GM23338 (cell line): ENCODE measurements around the gene ACKR1.

ENCODE experiments used
- CREB1 ChIP-seq: fragments of 250-450 bp; sonication (Bioruptor Pico); IDR thresholded peaks from 2 replicates; pipeline ENCODE4 v1.5.0; 2020; ENCODE audit warnings: low read depth, mild to moderate bottlenecking, moderate library complexity
- POLR2AphosphoS5 ChIP-seq: IDR thresholded peaks from 2 replicates; pipeline ENCODE4 v1.6.1; 2016; ENCODE audit warnings: antibody characterized with exemption, low read depth

DNA sequence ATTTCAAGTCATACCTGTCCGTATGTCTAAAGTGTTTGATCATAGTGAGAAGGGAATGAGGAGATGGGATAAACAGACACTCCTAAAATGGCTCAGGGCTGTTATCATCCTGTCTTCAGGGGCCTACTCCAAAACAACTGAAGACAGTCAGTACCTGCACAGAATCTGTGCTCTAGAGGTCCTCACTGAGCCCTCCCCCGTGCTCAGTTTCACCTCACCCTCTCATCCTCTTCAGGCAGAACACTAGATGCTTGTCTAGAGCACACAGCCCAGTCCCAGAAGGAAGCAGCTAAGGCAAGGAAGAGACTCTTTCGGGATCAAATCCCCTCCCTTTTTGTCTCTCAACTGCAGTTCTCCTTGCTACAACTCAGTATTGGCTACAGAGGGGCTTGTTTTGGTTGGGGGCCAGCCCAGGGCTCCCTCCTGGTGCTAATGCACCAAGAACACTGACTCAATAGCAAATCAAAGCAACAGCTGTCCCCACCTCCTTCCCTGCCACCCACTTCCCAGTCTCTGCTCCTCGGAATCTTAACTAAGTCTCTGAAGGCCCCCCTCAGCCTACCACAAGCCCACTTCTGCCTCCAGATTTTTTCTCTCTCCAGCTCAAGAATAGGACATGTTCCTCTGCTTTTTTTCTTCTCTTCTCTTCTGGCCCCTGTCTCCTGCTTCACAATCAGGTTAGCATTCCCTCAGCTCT, 23.2 kb upstream of the ACKR1 start:
- TF ChIP-seq POLR2AphosphoS5 (no peak), CREB1 (CRISPR knock-in tag) (no peak)
